MM.1S (cell line): ENCODE results near the gene TLE3.
A peak's percentile ranks its signal among the peaks of the same experiment; 100 is the strongest.

Experiments
- DNase-seq: peaks from one replicate; pipeline ENCODE4 v3.0.0-alpha.2; 2015
- H2AFZ ChIP-seq: fragments of 300-600 bp; sonication (generic); 2 replicates; pipeline ENCODE4 v1.6.0; 2016; ENCODE audit warnings: antibody characterized with exemption, low read length
- H3F3A ChIP-seq: fragments of 300-600 bp; sonication (generic); 2 replicates; pipeline ENCODE4 v1.6.1; 2016; ENCODE audit warnings: mild to moderate bottlenecking, antibody characterized with exemption, low read length, moderate library complexity, mixed read lengths; ENCODE audit not compliant: insufficient read depth
- H3K27ac ChIP-seq: fragments of 300-600 bp; sonication (generic); 2 replicates; pipeline ENCODE4 v1.5.1; 2016; ENCODE audit warnings: mild to moderate bottlenecking, low read length
- H3K27me3 ChIP-seq: fragments of 300-600 bp; sonication (generic); replicated peaks from 2 replicates; pipeline ENCODE4 v1.6.0; 2016; ENCODE audit warnings: low read length; ENCODE audit not compliant: insufficient read depth
- H3K36me3 ChIP-seq: fragments of 300-600 bp; sonication (generic); replicated peaks from 2 replicates; pipeline ENCODE4 v1.6.1; 2016; ENCODE audit warnings: mild to moderate bottlenecking, low read length, mixed read lengths; ENCODE audit not compliant: insufficient read depth
- H3K4me1 ChIP-seq: fragments of 300-600 bp; sonication (generic); 2 replicates; pipeline ENCODE4 v1.6.1; 2016; ENCODE audit warnings: low read length, mixed read lengths
- H3K4me2 ChIP-seq: fragments of 300-600 bp; sonication (generic); 2 replicates; pipeline ENCODE4 v1.6.0; 2016; ENCODE audit warnings: low read depth, low read length
- H3K4me3 ChIP-seq: fragments of 300-600 bp; sonication (generic); 2 replicates; pipeline ENCODE4 v1.5.1; 2016; ENCODE audit warnings: low read length, mixed read lengths
- H3K79me2 ChIP-seq: fragments of 300-600 bp; sonication (generic); 2 replicates; pipeline ENCODE4 v1.6.1; 2016; ENCODE audit warnings: mixed run types, low read length, mixed read lengths
- H3K9ac ChIP-seq: fragments of 300-600 bp; sonication (generic); 2 replicates; pipeline ENCODE4 v1.6.1; 2016; ENCODE audit warnings: low read length, mixed read lengths
- H3K9me2 ChIP-seq: fragments of 300-600 bp; sonication (generic); replicated peaks from 2 replicates; pipeline ENCODE4 v1.6.1; 2016; ENCODE audit warnings: mild to moderate bottlenecking, low read length, mixed read lengths; ENCODE audit not compliant: insufficient read depth
- H3K9me3 ChIP-seq: fragments of 300-600 bp; sonication (generic); replicated peaks from 2 replicates; pipeline ENCODE4 v1.6.1; 2016; ENCODE audit warnings: mild to moderate bottlenecking, low read length, mixed read lengths; ENCODE audit not compliant: insufficient read depth
- H4K20me1 ChIP-seq: fragments of 300-600 bp; sonication (generic); 2 replicates; pipeline ENCODE4 v1.6.1; 2016; ENCODE audit warnings: mild to moderate bottlenecking, low read length, moderate library complexity, mixed read lengths; ENCODE audit not compliant: insufficient read depth
- EZH2 ChIP-seq: fragments of 300-600 bp; sonication (generic); optimal IDR thresholded peaks from 2 replicates; pipeline ENCODE3; 2017; ENCODE audit warnings: low read depth, mild to moderate bottlenecking, antibody characterized with exemption, low read length, mixed read lengths
- EZH2phosphoT487 ChIP-seq: fragments of 300-600 bp; sonication (generic); IDR thresholded peaks from 2 replicates; pipeline ENCODE4 v1.6.1; 2018; ENCODE audit warnings: antibody characterized with exemption, low read length
- TF ChIP-seq, protein P1 (sequence below): fragments of 300-600 bp; sonication (generic); IDR thresholded peaks from 2 replicates; pipeline ENCODE4 v1.5.1; 2016; ENCODE audit warnings: antibody characterized with exemption, low read length, mixed read lengths

The TLE3 gene

GRCh38 chr15:70109531-70109930 is 11.8 kb upstream of the TLE3 start:
- H3K27ac ChIP-seq = no peak overlapping the region

DNA sequence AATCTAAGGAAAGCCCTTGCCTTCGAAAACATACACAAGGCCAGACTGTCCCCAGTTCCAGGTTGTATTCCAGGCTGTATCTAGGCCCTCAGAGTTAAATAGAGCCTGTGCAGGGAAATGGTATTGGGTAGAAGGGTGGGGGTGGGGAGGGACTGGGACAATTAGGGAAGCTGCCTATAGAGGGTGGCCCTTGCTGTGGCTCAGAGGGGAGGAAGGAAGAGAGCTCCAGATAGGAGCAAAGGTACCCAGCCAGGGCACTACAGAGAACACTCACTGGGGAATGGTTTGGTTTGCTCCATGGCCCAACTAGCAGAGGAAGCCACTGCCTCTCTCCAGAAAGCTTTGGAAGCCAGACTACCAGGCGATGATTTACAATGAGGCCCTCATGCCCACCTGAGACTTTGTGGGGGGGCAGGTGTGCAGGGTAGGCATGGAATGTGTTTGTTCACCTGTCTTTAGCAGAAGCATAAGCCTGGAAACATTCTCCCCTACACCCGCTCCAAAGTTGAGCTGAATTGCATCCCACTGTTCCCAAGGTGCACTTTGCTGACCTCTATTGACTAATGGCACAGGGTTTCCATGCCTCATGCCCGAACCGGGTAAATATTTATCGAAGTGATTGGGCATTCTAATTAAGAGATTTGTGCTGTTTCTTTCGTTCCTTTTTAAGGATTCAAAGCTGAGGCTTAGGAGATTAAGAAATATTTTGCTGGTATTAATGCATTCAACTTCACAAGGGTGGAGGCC is 6.3 kb upstream of the TLE3 start:
- Histone ChIP-seq H2AFZ (peak overlapping the region; percentile 64; the same call in 1 of the 2 replicates), H3K79me2 (0 out of 2 replicates have a peak, but pooled peaks cover 2% of the 10 kb centered on the region), H3K27ac (peak overlapping the region; percentile 45; the same call in 1 of the 2 replicates), H3K4me3 (peak overlapping the region; percentile 17; the same call in 1 of the 2 replicates), H3K27me3 (no peaks in the 10 kb centered on the region), H3K4me2 (peak overlapping the region; percentile 75), H3K36me3 (no peaks in the 10 kb centered on the region), H3K9ac (no peak overlapping the region), H3K9me3 (no peaks in the 10 kb centered on the region), H3K4me1 (peaks cover 35% of the 10 kb centered on the region), H3F3A (peaks cover 21% of the 10 kb centered on the region), H4K20me1 (no peaks in the 10 kb centered on the region), H3K9me2 (no peaks in the 10 kb centered on the region)
- TF ChIP-seq EZH2 = no peak
- no peak for TF ChIP-seq EZH2phosphoT487
- TF ChIP-seq, protein P1, sequence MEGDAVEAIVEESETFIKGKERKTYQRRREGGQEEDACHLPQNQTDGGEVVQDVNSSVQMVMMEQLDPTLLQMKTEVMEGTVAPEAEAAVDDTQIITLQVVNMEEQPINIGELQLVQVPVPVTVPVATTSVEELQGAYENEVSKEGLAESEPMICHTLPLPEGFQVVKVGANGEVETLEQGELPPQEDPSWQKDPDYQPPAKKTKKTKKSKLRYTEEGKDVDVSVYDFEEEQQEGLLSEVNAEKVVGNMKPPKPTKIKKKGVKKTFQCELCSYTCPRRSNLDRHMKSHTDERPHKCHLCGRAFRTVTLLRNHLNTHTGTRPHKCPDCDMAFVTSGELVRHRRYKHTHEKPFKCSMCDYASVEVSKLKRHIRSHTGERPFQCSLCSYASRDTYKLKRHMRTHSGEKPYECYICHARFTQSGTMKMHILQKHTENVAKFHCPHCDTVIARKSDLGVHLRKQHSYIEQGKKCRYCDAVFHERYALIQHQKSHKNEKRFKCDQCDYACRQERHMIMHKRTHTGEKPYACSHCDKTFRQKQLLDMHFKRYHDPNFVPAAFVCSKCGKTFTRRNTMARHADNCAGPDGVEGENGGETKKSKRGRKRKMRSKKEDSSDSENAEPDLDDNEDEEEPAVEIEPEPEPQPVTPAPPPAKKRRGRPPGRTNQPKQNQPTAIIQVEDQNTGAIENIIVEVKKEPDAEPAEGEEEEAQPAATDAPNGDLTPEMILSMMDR = no peak
- DNase-seq = no peak

More at GRCh38 chr15:70109531-70109930, 11.8 kb upstream of the TLE3 start:
- H3K9me3 ChIP-seq = no peaks in the 10 kb centered on the region
- H3K4me2 ChIP-seq = no peak overlapping the region
- H3K4me3 ChIP-seq = no peak overlapping the region
- H3K27me3 ChIP-seq = no peaks in the 10 kb centered on the region
- H3K4me1 ChIP-seq = no peaks in the 10 kb centered on the region
- H3K36me3 ChIP-seq = no peaks in the 10 kb centered on the region
- H3F3A ChIP-seq = no peaks in the 10 kb centered on the region
- no peak for DNase-seq
- no peak for TF ChIP-seq EZH2phosphoT487
- no peak for TF ChIP-seq EZH2
- TF ChIP-seq, protein P1 = no peak
- H3K9me2 ChIP-seq = no peaks in the 10 kb centered on the region
- no peak overlapping the region for H3K9ac ChIP-seq
- no peaks in the 10 kb centered on the region for H4K20me1 ChIP-seq
- H2AFZ ChIP-seq = no peak overlapping the region
- no peaks in the 10 kb centered on the region for H3K79me2 ChIP-seq

- Histone ChIP-seq H3K4me3 (peak overlapping the region; percentile 17; the same call in 1 of the 2 replicates), H3K27me3 (no peaks in the 10 kb centered on the region), H3K9me3 (no peaks in the 10 kb centered on the region), H3K9me2 (no peaks in the 10 kb centered on the region), H3K4me2 (peak overlapping the region; percentile 75), H3F3A (peaks cover 30% of the 10 kb centered on the region), H4K20me1 (no peaks in the 10 kb centered on the region), H2AFZ (peak overlapping the region; percentile 64), H3K79me2 (peaks cover 8% of the 10 kb centered on the region; the same call in 1 of the 2 replicates), H3K27ac (peak overlapping the region; percentile 45; the same call in 1 of the 2 replicates), H3K9ac (peak overlapping the region; percentile 10; the same call in 1 of the 2 replicates), H3K36me3 (no peaks in the 10 kb centered on the region), H3K4me1 (peaks cover 35% of the 10 kb centered on the region)
- TF ChIP-seq, protein P1 = no peak
- TF ChIP-seq EZH2phosphoT487 (no peak), EZH2 (no peak)
- no peak for DNase-seq
Observed at GRCh38 chr15:70102827-70103226, 5.1 kb upstream of the TLE3 start.
